CD4-positive, alpha-beta T cell treated with Interleukin-17A for 4 hours (primary cell): ENCODE data around the gene DYRK4.

Experiments
- DNase-seq: peaks from one replicate; pipeline ENCODE4 v3.0.0-alpha.2; 2020; ENCODE audit warnings: mixed read lengths

DYRK4 gene

DNA sequence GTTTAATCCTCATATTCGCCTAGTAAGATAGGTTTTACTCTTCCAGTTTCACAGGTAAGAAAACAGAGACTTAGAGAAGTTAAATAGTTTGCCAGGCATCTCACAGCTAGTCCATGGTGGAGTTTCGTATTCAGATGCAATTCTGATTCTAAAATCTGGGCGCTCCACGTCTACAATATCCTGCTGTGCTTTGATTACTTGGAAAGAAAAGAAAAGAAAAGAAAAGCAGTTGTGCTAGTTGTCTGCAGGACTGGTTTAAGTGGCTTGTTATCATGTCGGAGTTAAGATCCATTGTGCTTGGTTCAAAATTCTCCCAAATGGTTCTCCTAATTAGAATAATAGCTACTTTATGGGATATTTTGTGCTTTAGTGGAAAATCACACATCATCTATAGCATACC lies 68.3 kb downstream of the DYRK4 start:
- DNase-seq = no peak

DNA sequence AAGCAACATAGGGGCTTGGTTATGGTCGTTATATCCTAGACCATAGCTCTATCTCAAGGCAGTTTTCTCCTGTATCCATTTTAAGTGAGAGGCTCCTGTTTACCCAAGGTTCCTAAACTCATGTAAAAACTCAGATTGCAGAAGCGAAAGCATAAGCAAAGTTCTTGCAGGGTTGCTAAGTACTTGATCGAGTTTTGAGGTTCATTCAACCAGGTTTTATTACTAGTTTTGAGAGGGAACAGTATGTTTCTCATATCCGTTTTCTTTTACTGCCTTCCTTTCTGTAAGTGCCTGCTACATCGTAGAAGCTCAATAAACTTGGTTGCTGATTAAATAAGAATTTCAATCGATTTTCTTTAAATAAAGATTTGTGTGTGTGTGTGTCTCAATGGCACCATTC lies 81.7 kb downstream of the DYRK4 start:
- DNase-seq = no peak

DNA sequence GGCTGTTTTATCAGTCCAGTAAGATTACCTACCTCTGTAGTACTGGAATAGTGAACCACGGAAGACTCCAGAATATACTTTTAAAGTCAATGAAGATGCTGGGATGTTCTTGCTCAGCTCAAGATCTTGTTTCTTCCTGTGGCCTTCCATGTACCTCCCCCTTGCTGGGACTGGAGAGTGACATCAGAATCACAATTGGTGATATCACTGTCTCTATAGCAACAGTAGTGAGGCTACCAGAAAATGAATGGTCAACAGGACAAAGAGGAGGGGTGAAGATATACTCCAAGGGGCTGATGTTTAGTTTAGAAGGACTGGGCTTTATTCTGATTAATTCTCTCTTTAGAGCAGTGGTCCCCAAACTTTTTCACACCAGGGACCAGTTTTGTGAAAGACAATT lies 83.0 kb downstream of the DYRK4 start:
- DNase-seq = no peak

DNA sequence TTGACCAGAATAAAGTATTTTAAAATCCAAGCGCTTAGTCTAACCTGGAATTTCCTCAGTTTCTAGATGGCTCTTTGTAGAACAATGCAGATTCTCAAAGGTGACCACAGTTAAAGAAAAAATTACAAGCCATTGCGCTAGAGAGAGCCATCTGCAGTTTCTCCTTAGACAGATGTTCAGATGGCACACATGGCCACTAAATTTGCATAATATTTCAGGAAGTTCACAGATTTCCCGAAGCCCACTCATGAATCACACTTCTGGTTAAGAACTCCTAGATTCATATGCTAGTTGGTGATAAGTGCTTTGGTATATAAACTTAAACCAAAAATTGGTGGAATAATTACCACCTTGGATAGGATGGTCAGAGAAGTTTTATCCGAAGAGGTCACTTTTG lies 86.1 kb downstream of the DYRK4 start:
- no peak for DNase-seq

DNA sequence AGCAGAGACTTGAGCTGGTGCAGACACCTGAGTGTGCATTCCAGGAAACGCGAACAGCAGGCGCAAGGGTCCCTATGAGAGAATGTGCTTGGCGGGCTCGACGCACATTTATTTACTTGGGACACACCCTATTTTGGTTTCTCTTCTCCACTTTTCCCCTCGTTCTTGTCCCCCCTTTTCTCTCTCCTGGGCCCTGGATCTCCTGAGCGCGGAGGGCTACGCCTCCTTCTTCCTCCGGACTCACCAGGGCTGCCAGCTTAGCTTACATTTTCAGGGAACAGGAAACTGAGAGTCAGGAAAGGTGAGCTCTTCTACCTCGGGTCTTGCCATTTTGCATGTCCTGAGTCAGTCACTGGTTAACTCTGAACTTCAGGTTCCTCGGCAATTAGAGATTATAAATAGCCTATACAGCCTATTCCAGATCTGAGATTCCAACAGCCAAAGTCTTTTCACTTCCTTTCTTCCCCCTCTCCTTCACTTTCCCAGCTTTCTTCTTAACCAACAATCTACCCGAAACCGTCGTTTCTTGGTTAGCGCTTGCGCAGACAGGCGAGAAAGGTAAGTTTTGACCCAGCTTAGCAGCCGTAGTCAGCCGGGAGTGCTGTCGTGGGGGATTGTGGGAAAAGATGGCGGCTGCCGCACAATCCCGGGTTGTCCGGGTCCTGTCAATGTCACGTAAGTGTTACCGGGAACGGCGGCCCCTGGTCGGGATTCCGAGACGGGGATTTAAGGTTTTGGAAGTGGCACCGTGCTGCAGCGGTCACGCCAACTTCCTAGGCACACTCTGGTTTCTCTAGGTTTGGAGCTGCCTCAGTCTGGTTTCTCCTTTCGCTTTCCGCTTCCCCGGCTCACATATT lies 86.7 kb downstream of the DYRK4 start, which contains the start of the genes AKAP3 and NDUFA9:
Gene AKAP3, minus strand, starts transcription at position 551 of the 857 bp plus-strand sequence. CDS start 10,855 bp downstream, outside the sequence.
Gene NDUFA9, plus strand, starts transcription at position 614 of the 857 bp plus-strand sequence. Its CDS starts 13 bp downstream, at position 627.
- peak; percentile 79 for DNase-seq

DNA sequence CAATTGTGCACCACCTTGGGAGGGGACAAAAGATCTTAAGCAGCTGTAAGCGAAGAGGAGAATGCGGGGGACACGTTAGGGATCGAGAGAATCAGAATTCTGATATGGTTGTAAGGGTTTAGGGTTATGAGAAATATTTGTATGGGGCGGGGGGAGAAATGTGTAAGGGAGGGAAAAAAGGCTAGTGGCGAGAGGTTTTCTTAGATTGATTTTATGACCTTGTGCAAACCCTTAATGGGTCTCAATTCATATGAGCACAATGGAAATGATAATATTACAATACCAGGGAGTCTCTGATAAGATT lies 87.3 kb downstream of the DYRK4 start:
- DNase-seq = no peak

DNA sequence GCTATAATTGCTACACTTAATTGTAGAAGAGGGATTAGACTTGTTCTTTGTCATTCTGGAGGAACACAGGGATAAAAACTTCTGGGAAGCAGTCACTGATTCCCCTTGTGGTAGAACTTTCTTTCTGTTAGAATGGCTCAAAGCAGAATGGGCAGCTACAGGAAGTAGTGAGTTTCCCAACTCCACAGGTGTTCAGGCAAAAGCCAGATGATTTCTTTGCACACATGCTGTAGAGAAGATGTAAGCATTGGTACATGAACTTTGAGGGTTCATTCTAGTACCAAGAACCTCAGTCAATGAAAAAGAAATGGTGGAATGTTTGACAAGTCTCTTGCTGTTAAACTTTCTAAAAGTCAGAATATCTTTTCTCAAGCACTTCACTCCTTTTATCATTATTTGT lies 91.2 kb downstream of the DYRK4 start:
- DNase-seq = no peak

DNA sequence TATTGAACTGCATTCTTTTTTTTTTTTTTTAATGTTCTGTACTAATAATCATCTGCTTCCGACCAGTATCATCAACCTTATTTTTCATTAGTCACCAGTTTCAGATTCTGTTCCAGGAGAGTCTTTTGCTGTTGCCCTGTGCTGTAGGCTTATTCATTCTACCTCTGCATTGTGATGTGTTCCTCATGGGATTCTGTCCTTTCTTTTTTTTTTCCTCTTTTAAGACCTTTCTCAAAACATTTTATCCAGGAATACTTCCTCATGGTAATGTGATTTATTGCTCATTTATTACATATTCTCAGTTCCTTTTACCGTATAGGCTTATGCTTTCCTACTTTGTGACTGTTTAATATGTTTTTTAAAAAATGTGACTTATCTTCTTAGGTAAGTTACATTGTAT lies 91.7 kb downstream of the DYRK4 start:
- DNase-seq = no peak
